PC-3 (cell line): ENCODE measurements around the gene USP3. TPM values are rescaled to one million over a fixed set of nuclear protein-coding genes. Genes with fewer than 3 reads are reported as not detected.

Source experiments
- ATAC-seq: fragments of 200-7000 bp; cut with Tn5 transposase; 2 replicates; pipeline ENCODE4 v1.9.1; 2020; ENCODE audit warnings: mild to moderate bottlenecking, moderate library complexity
- BruUV-seq: library from RNA; stranded (reverse); fragments of 400-500 nt; replicated peaks from 2 replicates; lab custom pipeline; 2021; lab: Mats Ljungman, UMichigan
- CTCF ChIA-PET: fragments of 300-600 bp; sonication (Branson Sonifier 250); formaldehyde crosslinking; loops from one replicate; lab custom pipeline; 2022; ENCODE audit warnings: antibody characterized with exemption; lab: Charles Lee
- POLR2A ChIA-PET: fragments of 300-600 bp; sonication (Branson Sonifier 250); formaldehyde crosslinking; loops from one replicate; lab custom pipeline; 2022; ENCODE audit warnings: antibody characterized with exemption; ENCODE audit not compliant: unreplicated experiment; lab: Charles Lee
- DNase-seq: peaks from one replicate; pipeline ENCODE4 v3.0.0-alpha.2; 2015
- H2AFZ ChIP-seq: fragments of 300-600 bp; sonication (generic); 2 replicates; pipeline ENCODE4 v1.6.0; 2016; ENCODE audit warnings: antibody characterized with exemption, low read length
- H3F3A ChIP-seq: fragments of 300-600 bp; sonication (generic); one replicate; pipeline ENCODE4 v1.6.0; 2017; ENCODE audit warnings: antibody characterized with exemption, low read length, control low read depth, mild to moderate bottlenecking; ENCODE audit not compliant: unreplicated experiment
- H3K27ac ChIP-seq: fragments of 300-600 bp; sonication (generic); 2 replicates; pipeline ENCODE4 v1.5.1; 2016; ENCODE audit warnings: mild to moderate bottlenecking, low read length
- H3K27me3 ChIP-seq: fragments of 300-600 bp; sonication (generic); 2 replicates; pipeline ENCODE4 v1.6.1; 2016; ENCODE audit warnings: low read length, mixed read lengths
- H3K36me3 ChIP-seq: fragments of 300-600 bp; sonication (generic); 2 replicates; pipeline ENCODE4 v1.6.1; 2016; ENCODE audit warnings: low read depth, mixed run types, low read length, mixed read lengths
- H3K4me1 ChIP-seq: fragments of 300-600 bp; sonication (generic); 2 replicates; pipeline ENCODE4 v1.5.1; 2016; ENCODE audit warnings: low read length; ENCODE audit not compliant: insufficient read depth
- H3K4me2 ChIP-seq: fragments of 300-600 bp; sonication (generic); 2 replicates; pipeline ENCODE4 v1.6.0; 2016; ENCODE audit warnings: low read length
- H3K4me3 ChIP-seq: fragments of 300-600 bp; sonication (generic); 2 replicates; pipeline ENCODE4 v1.5.1; 2016; ENCODE audit warnings: mild to moderate bottlenecking, low read length, mixed read lengths
- H3K79me2 ChIP-seq: fragments of 300-600 bp; sonication (generic); 2 replicates; pipeline ENCODE4 v1.6.1; 2017; ENCODE audit warnings: low read length, mixed read lengths
- H3K9ac ChIP-seq: fragments of 300-600 bp; sonication (generic); 2 replicates; pipeline ENCODE4 v1.6.0; 2016; ENCODE audit warnings: mild to moderate bottlenecking, low read length
- H3K9me2 ChIP-seq: fragments of 300-600 bp; sonication (generic); replicated peaks from 2 replicates; pipeline ENCODE4 v1.6.1; 2016; ENCODE audit warnings: mixed run types, low read length, mixed read lengths
- H3K9me3 ChIP-seq: fragments of 300-600 bp; sonication (generic); 2 replicates; pipeline ENCODE4 v1.6.1; 2016; ENCODE audit warnings: low read length, mixed read lengths
- H4K20me1 ChIP-seq: fragments of 300-600 bp; sonication (generic); 2 replicates; pipeline ENCODE4 v1.6.1; 2016; ENCODE audit warnings: low read length, mixed read lengths
- EZH2 ChIP-seq: fragments of 300-600 bp; sonication (generic); IDR thresholded peaks from one replicate; pipeline ENCODE4 v1.6.1; 2017; ENCODE audit warnings: antibody characterized with exemption, mild to moderate bottlenecking, low read length; ENCODE audit not compliant: unreplicated experiment
- EZH2phosphoT487 ChIP-seq: fragments of 300-600 bp; sonication (generic); IDR thresholded peaks from 2 replicates; pipeline ENCODE4 v1.6.1; 2018; ENCODE audit warnings: mild to moderate bottlenecking, antibody characterized with exemption, low read length, borderline replicate concordance
- intact Hi-C: fragments of 100-400 bp; cut with micrococcal nuclease; formaldehyde crosslinking; loops from 2 replicates; pipeline ENCODE4 v1.9.0; 2023
- total RNA-seq: library from RNA; depleted of rRNA; stranded (reverse); fragments of >200 nt; gene quantifications from 2 replicates; pipeline ENCODE4 v1.2.3, GENCODE V29; 2014
- TF ChIP-seq, protein P1 (sequence below): fragments of 300-600 bp; sonication (generic); conservative IDR thresholded peaks from 2 replicates; pipeline ENCODE4 v1.5.1; 2017; ENCODE audit warnings: antibody characterized with exemption, low read depth, mild to moderate bottlenecking, low read length

The USP3 gene
- total RNA-seq, 1 experiment from 2014 or later = 26.9 TPM

DNA sequence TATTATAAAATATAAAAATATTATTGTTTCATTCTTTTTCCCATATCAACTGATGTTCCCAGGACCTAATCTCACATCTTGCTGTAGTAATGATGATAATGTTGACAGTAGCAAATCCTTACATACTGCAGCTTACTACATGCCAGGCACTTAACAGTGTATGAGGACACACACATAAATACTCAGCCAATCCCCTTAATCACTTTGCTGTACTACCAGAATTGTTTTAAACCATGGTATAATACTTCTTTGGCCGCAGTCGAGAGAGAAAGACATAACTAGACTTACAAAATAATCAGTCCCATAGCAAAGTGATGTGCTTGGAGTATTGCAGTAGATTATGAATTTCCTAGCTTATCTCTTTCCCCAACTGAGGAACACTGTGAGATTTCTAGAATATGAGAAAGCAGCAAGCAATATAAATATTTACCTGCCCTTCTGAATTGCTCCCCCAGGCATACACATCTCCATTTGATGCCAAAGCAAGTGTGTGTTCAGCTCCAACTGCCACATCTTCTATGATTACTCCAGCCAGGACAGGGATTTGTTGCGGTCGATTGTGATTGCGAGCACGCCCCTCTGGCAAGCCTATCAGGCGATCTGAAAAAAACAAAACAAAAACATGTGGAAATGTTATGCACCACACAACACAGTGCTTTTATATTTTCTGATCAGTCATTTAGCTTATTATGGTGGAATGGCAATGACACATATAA lies 125.8 kb downstream of the USP3 start:
- ChIA-PET CTCF (no interaction called here), POLR2A (no interaction called here)
- DNase-seq = no peak
- ATAC-seq = no peak
- Histone ChIP-seq H3K79me2 (no peaks in the 10 kb centered on the region), H3K4me1 (no peaks in the 10 kb centered on the region), H2AFZ (no peak overlapping the region), H3F3A (no peaks in the 10 kb centered on the region), H3K9me2 (no peaks in the 10 kb centered on the region), H3K36me3 (peaks cover 6% of the 10 kb centered on the region), H3K9ac (no peak overlapping the region), H3K27ac (no peak overlapping the region), H4K20me1 (no peaks in the 10 kb centered on the region), H3K9me3 (no peaks in the 10 kb centered on the region), H3K4me3 (no peak overlapping the region), H3K27me3 (no peaks in the 10 kb centered on the region), H3K4me2 (no peak overlapping the region)
- BruUV-seq = no TSS peak
- intact Hi-C loops = no loop called here
- no peak for TF ChIP-seq EZH2

DNA sequence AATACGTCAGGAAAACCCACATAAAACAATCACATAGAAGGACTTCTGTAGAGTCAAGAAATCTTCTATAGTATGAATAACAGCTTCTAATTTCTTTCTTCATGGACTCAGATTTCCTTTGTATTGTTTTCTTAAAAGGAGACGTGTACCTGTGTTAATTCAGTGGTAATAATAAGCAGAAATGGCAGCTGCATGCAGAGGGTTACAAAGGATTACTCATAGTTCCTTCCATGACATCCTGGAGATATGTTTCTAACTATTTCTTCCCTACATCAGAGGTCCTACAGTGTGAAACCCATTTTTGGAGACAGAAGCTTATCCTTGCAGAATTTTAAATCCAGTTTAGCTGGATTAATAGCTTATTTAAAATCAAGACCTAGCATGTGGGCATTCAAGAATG lies 128.9 kb downstream of the USP3 start:
- POLR2A ChIA-PET = no interaction called here
- DNase-seq (no peak), ATAC-seq (no peak)
- CTCF ChIA-PET = no interaction called here
- no peak overlapping the region for H3K9ac ChIP-seq
- H3K4me3 ChIP-seq = no peak overlapping the region
- TF ChIP-seq, protein P1, sequence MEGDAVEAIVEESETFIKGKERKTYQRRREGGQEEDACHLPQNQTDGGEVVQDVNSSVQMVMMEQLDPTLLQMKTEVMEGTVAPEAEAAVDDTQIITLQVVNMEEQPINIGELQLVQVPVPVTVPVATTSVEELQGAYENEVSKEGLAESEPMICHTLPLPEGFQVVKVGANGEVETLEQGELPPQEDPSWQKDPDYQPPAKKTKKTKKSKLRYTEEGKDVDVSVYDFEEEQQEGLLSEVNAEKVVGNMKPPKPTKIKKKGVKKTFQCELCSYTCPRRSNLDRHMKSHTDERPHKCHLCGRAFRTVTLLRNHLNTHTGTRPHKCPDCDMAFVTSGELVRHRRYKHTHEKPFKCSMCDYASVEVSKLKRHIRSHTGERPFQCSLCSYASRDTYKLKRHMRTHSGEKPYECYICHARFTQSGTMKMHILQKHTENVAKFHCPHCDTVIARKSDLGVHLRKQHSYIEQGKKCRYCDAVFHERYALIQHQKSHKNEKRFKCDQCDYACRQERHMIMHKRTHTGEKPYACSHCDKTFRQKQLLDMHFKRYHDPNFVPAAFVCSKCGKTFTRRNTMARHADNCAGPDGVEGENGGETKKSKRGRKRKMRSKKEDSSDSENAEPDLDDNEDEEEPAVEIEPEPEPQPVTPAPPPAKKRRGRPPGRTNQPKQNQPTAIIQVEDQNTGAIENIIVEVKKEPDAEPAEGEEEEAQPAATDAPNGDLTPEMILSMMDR = no peak
- TF ChIP-seq EZH2phosphoT487 (no peak), EZH2 (no peak)
- H2AFZ ChIP-seq = no peak overlapping the region
- H3K9me2 ChIP-seq = no peaks in the 10 kb centered on the region
- no peak overlapping the region for H3K4me2 ChIP-seq
- no peaks in the 10 kb centered on the region for H4K20me1 ChIP-seq
- H3K27ac ChIP-seq = no peak overlapping the region
- peaks cover 11% of the 10 kb centered on the region for H3K36me3 ChIP-seq
- no peaks in the 10 kb centered on the region for H3K9me3 ChIP-seq
- intact Hi-C loops = no loop called here
- no peaks in the 10 kb centered on the region for H3K27me3 ChIP-seq
- H3K4me1 ChIP-seq = no peaks in the 10 kb centered on the region
- H3F3A ChIP-seq = no peaks in the 10 kb centered on the region
- no TSS peak for BruUV-seq
- H3K79me2 ChIP-seq = no peaks in the 10 kb centered on the region

DNA sequence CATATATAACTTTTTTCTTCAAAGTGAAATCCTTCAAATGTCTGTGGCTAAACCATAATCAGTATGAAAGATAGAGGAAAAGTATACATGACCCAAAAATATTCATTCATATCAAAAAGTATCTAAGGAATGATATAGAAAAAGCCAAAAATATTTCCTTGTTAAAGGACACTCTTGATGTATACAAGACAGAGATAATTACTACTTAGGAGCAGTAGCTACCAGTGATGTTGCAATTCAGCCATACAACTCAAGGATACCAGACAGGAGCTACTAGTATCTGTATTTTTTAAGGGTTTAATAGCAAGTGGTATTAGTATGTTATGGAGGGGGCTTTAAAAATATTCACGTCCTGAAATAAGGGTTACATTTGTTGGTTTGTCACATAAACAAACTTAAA lies 129.8 kb downstream of the USP3 start:
- TF ChIP-seq, protein P1 = no peak
- TF ChIP-seq EZH2phosphoT487 = no peak
- H2AFZ ChIP-seq = no peak overlapping the region
- no peaks in the 10 kb centered on the region for H3K79me2 ChIP-seq
- no peaks in the 10 kb centered on the region for H3K9me2 ChIP-seq
- H3K9me3 ChIP-seq = no peaks in the 10 kb centered on the region
- H3K27ac ChIP-seq = no peak overlapping the region
- DNase-seq (no peak), ATAC-seq (no peak)
- H3F3A ChIP-seq = no peaks in the 10 kb centered on the region
- no peaks in the 10 kb centered on the region for H3K4me1 ChIP-seq
- intact Hi-C loops = no loop called here
- no peak overlapping the region for H3K4me2 ChIP-seq
- H4K20me1 ChIP-seq = no peaks in the 10 kb centered on the region
- ChIA-PET POLR2A (no interaction called here), CTCF (no interaction called here)
- H3K9ac ChIP-seq = no peak overlapping the region
- BruUV-seq = no TSS peak
- peaks cover 13% of the 10 kb centered on the region for H3K36me3 ChIP-seq
- H3K27me3 ChIP-seq = no peaks in the 10 kb centered on the region
- no peak overlapping the region for H3K4me3 ChIP-seq
